ENCODE data around the gene NCR3LG1.

Gene NCR3LG1

DNA sequence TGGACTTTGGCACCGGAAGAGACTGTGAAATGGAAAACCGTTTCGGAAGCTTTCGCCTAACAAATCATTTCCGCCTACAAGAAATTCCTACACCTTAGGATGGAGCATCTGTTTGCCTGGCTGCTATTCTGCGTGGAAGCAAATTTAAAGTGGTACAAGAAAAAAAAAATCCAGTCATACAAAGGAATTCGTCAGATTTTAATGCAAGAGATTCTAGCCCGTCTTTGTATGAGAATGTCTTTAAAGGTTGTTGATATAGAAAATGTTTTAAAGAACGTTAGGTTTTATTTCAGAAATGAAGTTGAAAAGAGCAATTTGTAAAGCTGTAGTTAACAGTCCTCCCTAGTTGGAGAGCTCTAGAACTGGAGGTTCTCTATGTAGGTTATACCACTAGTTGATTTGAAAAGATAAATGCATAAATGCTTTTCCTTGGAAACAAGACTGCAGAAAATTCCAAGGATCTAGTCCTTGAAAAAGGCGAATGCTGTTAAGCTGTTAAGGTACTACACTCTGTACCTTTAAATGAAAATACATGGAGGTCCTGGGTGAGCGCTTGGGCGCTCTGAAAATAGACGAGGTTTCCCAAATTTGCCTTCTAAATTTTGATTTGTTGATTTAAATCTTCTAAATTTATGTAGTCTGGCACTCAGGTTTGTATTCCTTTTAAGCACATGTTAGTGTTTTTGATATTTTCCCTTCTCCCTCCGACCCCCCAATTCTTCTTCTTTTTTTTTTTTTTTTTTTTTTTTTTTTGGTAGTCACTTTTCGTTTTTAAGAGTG is 2.4 kb downstream of the NCR3LG1 start:
- H3K27ac Mint-ChIP-seq = peak overlapping the region; percentile 90
- peaks cover 38% of the 10 kb centered on the region for H3K4me1 Mint-ChIP-seq
- no peaks in the 10 kb centered on the region for H3K9me3 Mint-ChIP-seq
- peak overlapping the region; percentile 91 for H3K4me3 Mint-ChIP-seq
- no peaks in the 10 kb centered on the region for H3K27me3 Mint-ChIP-seq
- peaks cover 1% of the 10 kb centered on the region for H3K36me3 Mint-ChIP-seq

DNA sequence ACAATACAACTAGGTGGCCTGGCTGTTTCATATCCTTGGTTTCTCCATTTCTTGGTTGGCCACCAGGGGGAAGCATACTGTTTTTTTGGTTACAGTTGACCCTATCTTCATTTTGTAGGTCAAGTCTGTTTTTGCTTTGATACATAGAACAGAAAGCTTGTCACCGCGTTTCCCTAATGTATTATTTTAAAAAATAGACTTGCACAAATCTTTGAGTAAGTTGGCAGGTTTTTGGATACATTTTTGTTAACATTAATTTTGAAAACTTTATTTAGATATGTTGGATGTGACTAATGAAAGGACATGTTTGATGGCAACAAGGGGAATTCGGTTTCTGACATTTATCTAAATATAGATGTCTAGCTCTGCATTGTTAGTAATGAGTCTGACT is 3.0 kb downstream of the NCR3LG1 start:
- Mint-ChIP-seq H3K9me3 (no peaks in the 10 kb centered on the region), H3K36me3 (peaks cover 5% of the 10 kb centered on the region), H3K27me3 (no peaks in the 10 kb centered on the region), H3K4me3 (peak overlapping the region; percentile 91), H3K27ac (no peak overlapping the region), H3K4me1 (peaks cover 38% of the 10 kb centered on the region)

DNA sequence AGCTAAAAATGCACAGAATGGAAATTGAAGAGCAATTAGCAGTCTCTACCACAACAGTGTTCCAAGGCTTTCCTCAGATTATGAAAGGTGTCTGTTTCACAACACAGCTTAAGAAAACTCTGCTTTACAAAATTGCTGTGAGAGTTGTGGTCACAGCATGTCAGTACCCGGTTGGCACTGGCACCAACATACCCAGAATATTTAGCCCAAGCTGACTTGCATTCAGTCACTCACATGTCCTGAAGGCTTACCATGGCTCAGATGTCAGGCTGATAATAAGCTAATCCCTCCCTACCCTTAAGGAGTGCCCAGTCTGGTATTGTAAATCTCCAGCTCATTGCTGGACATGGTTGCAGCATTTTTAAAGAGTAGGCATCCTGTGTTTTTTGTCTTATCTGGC is 14.9 kb downstream of the NCR3LG1 start:
- Mint-ChIP-seq H3K36me3 (peaks cover 32% of the 10 kb centered on the region), H3K27me3 (no peaks in the 10 kb centered on the region), H3K9me3 (peaks cover 17% of the 10 kb centered on the region), H3K27ac (no peak overlapping the region), H3K4me3 (no peak overlapping the region), H3K4me1 (no peaks in the 10 kb centered on the region)

DNA sequence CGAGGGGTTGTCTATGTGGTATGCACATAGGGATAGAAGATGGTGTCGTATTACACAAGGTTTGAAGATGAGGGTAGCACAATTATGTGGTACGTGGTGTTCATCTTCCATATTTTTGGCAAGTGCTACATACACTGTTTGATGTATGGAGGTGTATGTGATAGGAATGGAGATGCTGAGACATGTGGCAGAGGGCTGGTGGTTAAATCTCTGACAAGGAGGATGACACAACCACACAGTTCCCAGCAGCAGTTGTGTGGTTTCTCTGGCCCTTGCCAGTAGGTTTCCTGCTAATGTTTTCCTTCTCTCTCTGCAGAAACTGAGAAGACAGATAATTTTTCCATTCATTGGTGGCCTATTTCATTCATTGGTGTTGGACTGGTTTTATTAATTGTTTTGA is 17.0 kb downstream of the NCR3LG1 start:
- Mint-ChIP-seq H3K36me3 (peaks cover 47% of the 10 kb centered on the region), H3K4me3 (no peak overlapping the region), H3K27me3 (no peaks in the 10 kb centered on the region), H3K4me1 (no peaks in the 10 kb centered on the region), H3K9me3 (peaks cover 24% of the 10 kb centered on the region), H3K27ac (no peak overlapping the region)

DNA sequence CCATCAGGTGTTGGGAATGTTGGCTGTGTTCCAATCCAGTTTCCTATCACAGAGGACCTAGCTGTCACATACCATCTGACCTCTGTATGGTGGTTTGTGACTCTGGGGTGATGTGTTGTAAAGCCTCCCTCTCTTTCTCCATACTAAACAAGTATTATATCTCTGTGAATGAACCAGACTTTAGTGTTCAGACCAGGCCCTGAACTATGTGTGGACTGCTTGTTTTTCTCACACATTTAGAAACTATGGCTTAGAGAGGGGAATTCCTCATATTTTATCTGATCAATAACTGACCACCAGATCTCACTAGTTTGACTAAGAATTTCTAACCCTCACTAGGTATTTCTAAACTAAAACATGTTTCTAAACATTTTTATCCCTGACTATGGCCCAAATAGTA is 17.5 kb downstream of the NCR3LG1 start:
- Mint-ChIP-seq H3K9me3 (peaks cover 24% of the 10 kb centered on the region), H3K27ac (no peak overlapping the region), H3K36me3 (peaks cover 47% of the 10 kb centered on the region), H3K4me1 (no peaks in the 10 kb centered on the region), H3K27me3 (no peaks in the 10 kb centered on the region), H3K4me3 (no peak overlapping the region)

DNA sequence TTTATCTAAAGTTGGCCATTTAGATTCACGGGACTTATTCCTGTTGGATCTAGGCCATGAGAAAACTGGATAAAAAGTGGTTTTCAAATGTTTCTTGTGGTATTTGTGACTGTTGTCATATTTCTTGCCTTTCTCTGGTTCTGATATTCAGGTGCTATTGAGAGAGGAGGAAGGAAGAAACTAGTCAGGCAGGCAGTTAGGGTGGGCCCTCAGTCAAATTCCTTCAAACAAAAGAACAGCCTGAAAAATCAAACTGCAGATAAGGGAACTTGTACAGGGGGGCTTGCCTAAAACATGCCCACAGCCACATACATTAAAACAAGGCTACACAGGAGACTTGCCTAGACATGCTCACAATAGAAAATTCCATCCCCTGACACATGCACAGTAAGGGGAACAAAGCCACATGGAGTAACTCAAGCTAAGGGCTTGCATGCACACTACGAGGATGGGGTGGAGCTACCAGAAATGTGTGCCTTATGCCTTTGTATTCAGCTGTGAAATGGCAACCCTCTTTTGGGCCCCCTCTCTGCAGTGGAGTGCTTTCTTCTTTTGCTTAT is 18.2 kb downstream of the NCR3LG1 start:
- Mint-ChIP-seq H3K4me3 (no peak overlapping the region), H3K27ac (no peak overlapping the region), H3K27me3 (no peaks in the 10 kb centered on the region), H3K4me1 (no peaks in the 10 kb centered on the region), H3K9me3 (peaks cover 24% of the 10 kb centered on the region), H3K36me3 (peaks cover 49% of the 10 kb centered on the region)

DNA sequence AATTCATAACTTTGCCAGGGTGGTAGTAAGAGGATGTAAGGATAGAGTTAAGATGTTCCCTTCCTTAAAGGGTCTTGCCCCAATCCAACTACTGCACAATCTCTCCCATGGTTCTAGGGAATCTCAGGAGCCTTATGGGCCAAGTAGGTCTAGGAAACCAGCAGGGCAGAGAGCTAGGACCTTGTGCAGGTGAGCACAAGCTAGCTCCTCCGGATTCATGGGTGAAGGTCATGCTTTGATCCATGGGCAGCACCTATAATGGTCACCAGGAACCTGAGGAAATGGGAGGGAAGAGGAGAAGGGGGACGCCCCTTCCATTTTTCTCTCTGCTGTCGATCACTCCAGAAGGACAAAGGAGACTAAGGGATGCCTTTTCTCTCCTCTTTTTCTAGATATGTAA is 20.0 kb downstream of the NCR3LG1 start:
- Mint-ChIP-seq H3K27me3 (no peaks in the 10 kb centered on the region), H3K27ac (no peak overlapping the region), H3K4me1 (no peaks in the 10 kb centered on the region), H3K4me3 (no peak overlapping the region), H3K36me3 (peaks cover 49% of the 10 kb centered on the region), H3K9me3 (peaks cover 24% of the 10 kb centered on the region)

DNA sequence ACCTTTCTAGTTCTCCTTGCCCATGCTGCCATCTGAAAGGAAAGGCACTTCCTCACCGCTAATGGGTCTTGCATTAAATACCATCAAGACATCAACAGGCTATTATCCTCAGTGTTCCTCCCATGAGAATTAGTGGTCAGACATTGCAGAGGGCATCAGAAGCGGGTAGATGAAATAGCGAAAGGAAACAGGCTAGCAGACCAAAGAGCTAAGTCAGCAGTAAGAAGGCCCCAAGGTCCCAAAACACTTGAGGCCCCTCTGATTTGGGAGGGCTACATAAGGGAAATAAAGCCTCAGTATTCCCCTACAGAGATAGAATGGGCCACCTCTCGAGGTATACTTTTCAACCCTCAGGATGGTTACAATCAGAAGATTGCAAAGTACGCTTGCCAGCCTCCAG is 23.9 kb downstream of the NCR3LG1 start:
- no peaks in the 10 kb centered on the region for H3K4me1 Mint-ChIP-seq
- no peaks in the 10 kb centered on the region for H3K27me3 Mint-ChIP-seq
- no peak overlapping the region for H3K27ac Mint-ChIP-seq
- H3K36me3 Mint-ChIP-seq = peaks cover 26% of the 10 kb centered on the region
- no peak overlapping the region for H3K4me3 Mint-ChIP-seq
- H3K9me3 Mint-ChIP-seq = peaks cover 15% of the 10 kb centered on the region

DNA sequence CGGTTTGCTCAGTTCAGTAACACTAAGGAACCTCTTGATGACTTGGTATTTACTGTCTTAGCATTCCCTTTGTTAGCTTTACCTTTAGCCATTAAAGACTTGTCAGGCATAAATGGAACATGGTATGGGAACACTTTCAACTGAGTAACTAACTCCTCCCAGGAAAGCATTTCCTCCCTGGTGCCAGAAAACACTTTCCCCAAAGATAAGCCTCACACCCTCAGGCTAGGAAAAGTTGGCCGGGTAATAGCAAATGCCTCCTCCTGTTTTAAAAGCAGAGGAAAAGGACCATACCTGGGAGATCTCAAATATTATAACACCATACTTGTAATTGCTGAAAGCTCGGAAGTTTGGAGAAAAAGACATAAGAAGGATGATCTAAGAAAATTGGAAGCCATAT is 24.9 kb downstream of the NCR3LG1 start:
- H3K27me3 Mint-ChIP-seq = no peaks in the 10 kb centered on the region
- no peaks in the 10 kb centered on the region for H3K4me1 Mint-ChIP-seq
- peaks cover 17% of the 10 kb centered on the region for H3K36me3 Mint-ChIP-seq
- H3K9me3 Mint-ChIP-seq = peaks cover 7% of the 10 kb centered on the region
- no peak overlapping the region for H3K27ac Mint-ChIP-seq
- H3K4me3 Mint-ChIP-seq = no peak overlapping the region

DNA sequence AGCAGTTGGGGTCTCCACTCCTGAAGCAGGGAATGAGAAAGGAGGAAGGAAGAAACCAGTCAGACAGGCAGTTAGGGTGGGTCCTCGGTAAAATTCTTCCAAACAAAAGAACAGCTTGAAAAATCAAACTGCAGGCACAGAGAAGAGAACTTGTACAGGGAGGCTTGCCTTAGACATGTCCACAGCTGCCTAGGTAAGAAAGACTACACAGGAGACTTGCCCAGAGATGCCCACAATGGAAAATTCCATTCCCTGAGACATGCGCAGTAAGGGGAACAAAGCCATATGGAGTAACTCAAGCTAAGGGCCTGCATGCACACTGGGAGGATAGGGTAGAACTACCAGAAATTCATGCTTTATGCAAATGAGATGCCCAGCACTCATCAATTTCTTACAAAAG is 27.1 kb downstream of the NCR3LG1 start:
- Mint-ChIP-seq H3K4me3 (no peak overlapping the region), H3K27ac (no peak overlapping the region), H3K9me3 (no peaks in the 10 kb centered on the region), H3K27me3 (no peaks in the 10 kb centered on the region), H3K4me1 (no peaks in the 10 kb centered on the region), H3K36me3 (peaks cover 2% of the 10 kb centered on the region)

DNA sequence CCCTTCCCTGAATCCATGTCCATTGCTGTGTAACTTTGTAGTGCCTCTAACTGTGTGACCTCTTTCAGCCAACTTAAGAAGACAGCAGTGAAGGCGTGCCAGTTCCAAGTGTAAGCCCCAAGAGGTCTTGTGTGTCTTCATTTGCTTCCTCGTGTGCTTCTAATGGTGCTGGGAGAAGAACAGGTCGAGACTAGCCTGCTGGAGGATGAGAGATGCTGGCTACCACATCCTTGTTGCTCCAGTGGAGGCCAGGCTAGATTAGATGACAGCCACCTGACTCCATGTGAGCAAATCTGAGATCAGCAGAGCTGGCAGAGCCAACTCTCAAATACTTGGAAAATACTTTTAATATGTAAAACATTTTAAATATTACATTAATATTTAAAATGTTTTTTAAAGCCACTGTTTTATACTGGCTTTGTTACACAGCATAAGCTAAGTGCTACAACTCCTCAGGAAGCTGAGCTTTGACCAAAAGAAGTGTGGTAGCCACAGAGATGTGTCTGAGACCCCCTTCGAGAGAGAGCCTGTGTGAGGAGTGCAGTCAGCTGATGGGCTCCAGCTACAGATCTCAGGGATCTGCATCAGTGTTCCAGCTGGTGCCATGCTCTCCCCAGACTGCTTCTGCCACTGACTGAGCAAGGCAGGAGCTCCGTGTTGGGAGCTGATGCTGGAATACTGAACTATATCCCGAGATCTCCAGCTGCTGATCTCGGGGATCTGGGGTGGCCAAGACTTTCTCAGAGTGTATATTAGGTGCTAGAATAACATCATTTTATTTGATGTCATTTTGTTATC is 28.0 kb downstream of the NCR3LG1 start:
- H3K9me3 Mint-ChIP-seq = no peaks in the 10 kb centered on the region
- no peak overlapping the region for H3K27ac Mint-ChIP-seq
- H3K36me3 Mint-ChIP-seq = no peaks in the 10 kb centered on the region
- H3K4me1 Mint-ChIP-seq = no peaks in the 10 kb centered on the region
- no peaks in the 10 kb centered on the region for H3K27me3 Mint-ChIP-seq
- H3K4me3 Mint-ChIP-seq = no peak overlapping the region

DNA sequence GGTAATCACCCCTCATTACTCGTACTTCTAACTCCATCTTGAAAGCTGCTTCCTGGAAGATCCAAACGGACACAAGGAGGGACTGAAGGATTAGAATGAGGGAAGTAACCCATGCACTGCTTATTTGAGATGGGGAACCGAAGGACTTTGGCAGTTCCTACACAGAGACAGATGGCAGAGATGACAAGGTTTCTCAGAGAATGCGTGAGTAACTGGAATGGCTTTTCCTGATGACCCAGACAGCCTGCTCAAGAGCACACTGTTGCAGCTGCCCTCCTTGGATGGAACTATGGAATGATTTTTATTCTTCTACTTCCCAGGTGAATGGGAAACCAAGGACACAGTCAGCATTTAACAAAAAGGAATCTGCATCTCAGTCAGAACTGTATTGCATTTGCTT is 29.6 kb downstream of the NCR3LG1 start:
- Mint-ChIP-seq H3K27me3 (no peaks in the 10 kb centered on the region), H3K9me3 (no peaks in the 10 kb centered on the region), H3K4me3 (no peak overlapping the region), H3K4me1 (no peaks in the 10 kb centered on the region), H3K36me3 (no peaks in the 10 kb centered on the region), H3K27ac (no peak overlapping the region)

DNA sequence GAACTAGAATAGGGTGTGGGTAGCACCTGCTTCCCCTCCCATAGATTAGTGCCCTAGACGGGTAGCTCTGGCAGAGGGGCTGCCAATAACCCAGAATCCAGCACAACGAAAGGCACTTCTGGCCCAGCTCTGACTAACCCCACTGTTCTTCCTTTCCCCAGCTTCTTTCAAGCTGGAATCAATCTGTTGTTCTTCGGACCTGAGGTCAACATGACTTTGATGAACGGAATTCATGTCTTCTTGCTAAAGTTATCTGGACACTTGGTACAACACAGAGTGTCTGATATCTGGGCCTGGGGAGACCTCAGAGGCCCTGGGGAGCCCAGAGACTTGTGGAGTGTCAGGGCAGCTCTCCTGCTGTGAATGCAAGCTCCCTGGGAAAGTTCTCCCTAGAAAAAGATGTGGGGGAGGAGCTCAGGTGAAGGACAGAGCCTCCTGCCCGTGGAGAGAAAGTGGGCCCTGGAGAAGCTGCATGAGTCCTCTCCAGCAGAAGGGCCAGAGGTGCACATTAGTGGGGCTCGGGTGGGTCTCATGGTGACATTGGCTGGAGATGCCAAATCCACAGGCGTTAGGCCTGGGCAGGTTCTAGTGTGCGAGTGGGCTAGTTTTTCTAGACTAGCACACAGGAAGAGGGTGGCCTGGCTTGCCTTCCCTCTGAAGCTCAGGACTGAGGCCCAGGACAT is 30.6 kb downstream of the NCR3LG1 start:
- H3K4me1 Mint-ChIP-seq = no peaks in the 10 kb centered on the region
- no peaks in the 10 kb centered on the region for H3K9me3 Mint-ChIP-seq
- no peak overlapping the region for H3K4me3 Mint-ChIP-seq
- H3K27me3 Mint-ChIP-seq = no peaks in the 10 kb centered on the region
- no peak overlapping the region for H3K27ac Mint-ChIP-seq
- H3K36me3 Mint-ChIP-seq = no peaks in the 10 kb centered on the region

DNA sequence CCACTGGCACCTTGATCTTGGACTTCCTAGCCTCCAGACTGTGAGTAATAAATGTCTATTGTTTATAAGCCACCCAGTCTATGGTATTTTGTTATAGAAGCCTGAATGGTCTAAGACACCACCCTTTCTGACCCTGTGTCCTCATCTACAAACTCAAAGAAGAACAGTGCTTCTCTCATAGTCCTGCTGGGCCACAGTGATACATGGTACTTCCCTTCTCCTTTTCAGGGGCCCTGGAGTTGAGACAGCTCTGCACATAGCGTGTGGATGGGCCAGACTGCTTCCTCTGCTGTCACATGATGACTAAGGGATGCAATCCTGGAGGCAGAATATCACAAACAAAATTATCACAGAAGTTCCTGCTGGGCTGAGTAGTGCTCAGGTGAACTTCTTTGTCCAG is 31.9 kb downstream of the NCR3LG1 start:
- H3K36me3 Mint-ChIP-seq = no peaks in the 10 kb centered on the region
- no peak overlapping the region for H3K4me3 Mint-ChIP-seq
- no peaks in the 10 kb centered on the region for H3K9me3 Mint-ChIP-seq
- H3K27ac Mint-ChIP-seq = no peak overlapping the region
- H3K27me3 Mint-ChIP-seq = no peaks in the 10 kb centered on the region
- H3K4me1 Mint-ChIP-seq = peaks cover 4% of the 10 kb centered on the region

DNA sequence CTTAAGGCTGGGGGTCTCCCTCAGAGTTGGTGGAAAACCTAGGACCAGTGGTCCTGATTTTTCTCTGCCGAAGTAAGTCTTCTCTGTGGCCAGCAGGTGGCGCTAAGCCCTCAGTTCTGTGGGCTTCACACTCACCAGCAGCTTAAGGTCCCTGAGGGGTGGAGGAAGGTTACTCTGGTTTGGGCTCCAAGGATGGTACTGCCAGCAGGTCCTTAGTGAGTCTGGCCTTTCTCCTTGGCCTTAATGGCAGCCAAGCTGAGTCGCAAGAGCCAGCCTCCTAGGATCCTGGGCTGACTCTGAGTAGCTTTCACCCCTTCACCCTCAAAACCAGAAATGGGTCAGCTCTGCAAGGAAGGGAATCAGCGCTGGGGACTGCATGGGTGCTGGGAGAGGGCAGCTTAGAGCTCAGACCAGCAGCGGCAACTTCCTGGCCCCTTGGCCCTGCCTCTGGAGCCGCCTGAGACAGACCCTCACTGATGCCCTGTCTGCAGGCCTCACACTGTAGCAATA is 32.5 kb downstream of the NCR3LG1 start:
- no peaks in the 10 kb centered on the region for H3K27me3 Mint-ChIP-seq
- no peaks in the 10 kb centered on the region for H3K9me3 Mint-ChIP-seq
- H3K4me3 Mint-ChIP-seq = no peak overlapping the region
- no peak overlapping the region for H3K27ac Mint-ChIP-seq
- H3K4me1 Mint-ChIP-seq = peaks cover 4% of the 10 kb centered on the region
- no peaks in the 10 kb centered on the region for H3K36me3 Mint-ChIP-seq

All from activated naive CD4-positive, alpha-beta T cell treated with anti-CD3 and anti-CD28 coated beads, Interleukin-2, amount 50 U/mL, for 24 hours (primary cell).